Skin of body (tissue), 2 donors: Measurements from ENCODE around the gene COL4A5. TPM values are rescaled to one million over a fixed set of nuclear protein-coding genes. Genes with fewer than 3 reads are reported as not detected.

ENCODE experiments used
- DNase-seq: peaks from one replicate; lab custom pipeline; 2025; lab: John Stamatoyannopoulos, UW
- total RNA-seq: library from RNA; depleted of rRNA; stranded (reverse); fragments of >200 nt; gene quantifications from one replicate; pipeline ENCODE4 v1.2.3, GENCODE V29; 2014

COL4A5 gene
- total RNA-seq, 1 donor from 2014 or later = 76.4 TPM

- no peak for DNase-seq
Observed at GRCh38 chrX:108641589-108642272, 202.1 kb downstream of the COL4A5 start.

- no peak for DNase-seq
Observed at GRCh38 chrX:108642273-108642628, 202.6 kb downstream of the COL4A5 start.

GRCh38 chrX:108664701-108665100 lies 225.1 kb downstream of the COL4A5 start:
- DNase-seq = no peak

GRCh38 chrX:108666101-108666500 lies 226.5 kb downstream of the COL4A5 start:
- no peak for DNase-seq

DNA sequence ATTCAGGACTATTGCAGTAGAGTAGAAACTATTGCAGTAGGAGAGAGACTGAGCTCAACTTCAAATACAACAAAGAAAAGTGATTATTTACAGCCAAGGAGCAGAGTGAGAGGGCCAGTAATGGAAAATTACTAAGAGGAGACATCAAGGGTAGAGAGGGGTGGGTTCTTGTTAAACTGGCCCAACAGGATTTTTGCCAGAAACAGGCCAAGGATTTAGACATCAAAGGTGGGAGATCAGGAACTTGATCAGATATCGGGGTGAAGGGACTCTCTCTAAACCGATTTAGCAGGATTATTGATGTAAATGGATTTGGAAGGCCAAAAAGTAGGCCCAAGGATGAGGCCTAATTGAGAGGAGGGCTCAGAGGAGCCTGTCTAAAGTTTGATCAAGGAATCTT lies 231.9 kb downstream of the COL4A5 start:
- DNase-seq = no peak

DNA sequence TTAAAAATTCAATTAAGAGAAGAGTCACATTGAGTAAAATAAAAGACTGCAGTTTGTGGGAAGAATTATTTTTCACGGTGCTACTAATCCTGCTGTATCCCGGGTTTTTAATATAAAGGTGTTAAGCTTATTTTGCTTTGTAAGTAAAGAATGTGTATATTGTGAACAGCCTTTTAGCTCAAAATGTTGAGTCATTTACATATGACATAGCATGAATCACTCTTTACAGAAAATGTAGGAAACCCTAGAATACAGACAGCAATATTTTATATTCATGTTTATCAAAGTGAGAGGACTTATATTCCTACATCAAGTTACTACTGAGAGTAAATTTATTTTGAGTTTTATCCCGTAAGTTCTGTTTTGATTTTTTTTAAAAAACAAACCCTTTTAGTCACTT lies 257.1 kb downstream of the COL4A5 start:
- DNase-seq = no peak

GRCh38 chrX:108699368-108699767 lies 259.7 kb downstream of the COL4A5 start:
- DNase-seq = peak; percentile 1

DNA sequence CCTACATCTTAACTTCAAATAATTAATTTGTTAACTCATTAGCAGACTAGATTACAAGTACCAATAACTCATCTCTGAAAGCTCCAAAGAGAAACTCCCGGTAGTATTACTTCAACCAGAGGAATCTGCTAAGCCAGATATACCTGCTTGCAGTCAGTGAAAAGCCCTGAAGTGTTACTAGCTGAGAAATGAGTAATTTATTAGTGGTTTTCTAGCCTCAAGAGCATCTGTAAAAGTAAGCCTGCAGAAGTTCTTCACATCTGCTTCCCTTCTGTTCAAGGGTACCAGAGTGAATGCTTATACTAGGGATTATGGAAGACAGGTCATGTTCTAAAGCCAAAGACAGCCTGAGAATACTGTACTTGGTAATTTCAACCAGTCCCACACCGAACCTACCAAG lies 262.0 kb downstream of the COL4A5 start:
- no peak for DNase-seq

DNA sequence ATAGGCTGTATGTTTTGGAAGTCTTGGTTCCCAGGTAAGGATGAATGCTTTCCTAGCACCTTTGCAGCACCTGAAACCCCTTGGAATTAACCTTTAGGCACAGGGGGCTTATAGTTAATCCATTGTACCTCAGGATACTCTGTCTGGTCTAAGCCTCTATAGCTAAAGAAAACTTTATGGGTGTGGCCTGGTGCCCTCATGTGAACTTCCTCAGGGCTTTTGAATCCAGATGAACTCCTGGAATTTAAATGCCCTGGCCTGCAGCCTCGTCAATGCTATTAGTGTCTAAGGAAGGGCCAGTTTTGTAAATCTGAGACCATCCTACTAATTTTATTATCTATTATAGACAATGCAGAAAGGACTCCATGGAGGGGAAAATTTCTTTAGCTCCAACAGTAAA lies 262.9 kb downstream of the COL4A5 start:
- no peak for DNase-seq

- no peak for DNase-seq
Observed at GRCh38 chrX:108704839-108705238, 265.2 kb downstream of the COL4A5 start.

DNA sequence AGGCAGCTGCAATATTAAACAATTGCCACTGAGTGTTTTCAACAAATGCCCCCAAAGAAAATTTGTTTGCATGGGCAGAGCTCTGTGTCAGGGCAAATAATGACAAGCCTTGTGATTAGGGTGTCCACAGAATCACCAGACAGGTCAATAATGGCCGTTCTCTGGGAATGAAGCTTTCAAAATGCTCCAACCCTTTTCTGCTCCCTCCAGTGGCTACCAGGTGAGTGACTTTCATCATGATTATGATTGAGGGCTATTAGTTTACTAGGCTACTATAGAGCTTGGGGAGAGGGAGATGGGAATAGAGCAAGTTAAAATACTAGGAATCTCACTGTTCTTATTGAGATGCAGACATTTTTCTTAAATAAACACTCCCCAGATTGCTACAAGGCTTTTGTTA lies 273.2 kb downstream of the COL4A5 start:
- no peak for DNase-seq

DNA sequence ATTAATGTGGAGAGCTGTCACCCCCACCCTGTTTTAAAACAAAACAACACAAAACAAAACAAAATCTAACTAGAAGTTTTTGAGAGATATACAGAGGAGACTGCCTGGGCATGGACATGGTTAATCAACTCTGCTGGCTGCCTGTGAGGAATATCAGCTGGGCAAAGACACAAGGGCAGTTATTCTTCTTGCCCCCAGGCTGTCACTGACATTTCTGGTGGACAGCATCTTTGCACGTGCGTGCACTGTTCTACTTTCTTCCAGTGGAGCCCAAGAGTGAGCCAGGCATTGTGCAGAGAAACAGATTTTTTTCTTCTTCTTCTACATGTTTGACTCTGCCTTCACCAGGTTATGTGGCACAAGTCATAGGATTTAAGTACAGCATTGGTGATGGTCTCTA lies 282.9 kb downstream of the COL4A5 start:
- DNase-seq = no peak

GRCh38 chrX:108726748-108727147 lies 287.1 kb downstream of the COL4A5 start:
- DNase-seq = no peak

GRCh38 chrX:108731153-108731552 lies 291.5 kb downstream of the COL4A5 start:
- no peak for DNase-seq

DNA sequence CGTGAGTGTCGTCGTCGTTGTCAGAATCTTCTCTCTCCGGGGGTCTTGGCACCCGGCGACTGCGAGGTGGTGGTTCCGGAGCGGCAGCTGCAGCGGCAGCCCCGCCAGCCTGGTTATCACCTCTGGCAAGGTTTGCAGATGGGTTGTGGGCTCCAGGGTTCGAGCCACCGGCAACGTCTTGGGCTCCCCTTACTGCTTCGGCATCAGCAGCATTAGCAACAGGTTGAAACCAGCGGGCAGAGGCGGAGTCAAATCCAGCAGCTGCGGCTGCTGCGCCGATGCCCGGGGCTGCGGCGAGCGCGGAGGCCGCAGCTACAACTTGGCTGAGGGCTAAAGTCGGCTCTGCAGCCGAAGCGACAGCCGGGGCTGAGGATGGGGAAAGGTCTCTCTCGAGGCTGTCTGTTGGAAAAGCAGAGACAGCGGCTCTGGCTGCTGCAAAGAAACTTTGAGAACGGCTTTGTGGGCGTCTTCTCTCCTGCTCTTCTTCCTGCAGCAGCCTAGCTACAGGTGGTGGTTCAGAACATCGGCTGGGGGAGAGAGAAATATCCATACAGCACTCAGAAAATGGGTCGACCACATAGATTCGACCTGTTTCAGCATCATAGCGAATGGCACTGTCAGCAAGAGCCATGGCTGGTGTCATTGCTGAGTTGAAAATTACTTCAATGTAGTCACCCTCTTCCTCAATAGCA lies 293.1 kb downstream of the COL4A5 start:
- DNase-seq = no peak

DNA sequence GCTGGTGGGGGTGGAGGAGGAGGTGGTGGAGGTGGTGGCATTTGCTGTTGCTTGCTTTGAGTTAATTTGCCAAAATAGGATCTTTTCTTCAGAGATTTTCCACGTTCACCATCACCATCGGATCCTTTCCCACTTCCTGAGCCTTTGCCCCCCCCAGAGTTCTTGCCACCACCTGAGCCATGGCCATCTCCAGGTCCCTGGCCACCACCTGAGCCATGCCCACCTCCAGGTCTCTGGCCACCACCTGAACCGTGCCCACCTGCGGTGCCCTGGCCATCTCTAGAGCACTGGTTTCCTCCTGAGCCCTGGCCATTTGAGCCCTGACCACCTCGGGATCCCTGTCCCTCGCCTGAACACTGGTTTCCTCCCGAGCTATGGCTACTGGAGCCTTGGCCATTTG lies 294.8 kb downstream of the COL4A5 start:
- DNase-seq = no peak

DNA sequence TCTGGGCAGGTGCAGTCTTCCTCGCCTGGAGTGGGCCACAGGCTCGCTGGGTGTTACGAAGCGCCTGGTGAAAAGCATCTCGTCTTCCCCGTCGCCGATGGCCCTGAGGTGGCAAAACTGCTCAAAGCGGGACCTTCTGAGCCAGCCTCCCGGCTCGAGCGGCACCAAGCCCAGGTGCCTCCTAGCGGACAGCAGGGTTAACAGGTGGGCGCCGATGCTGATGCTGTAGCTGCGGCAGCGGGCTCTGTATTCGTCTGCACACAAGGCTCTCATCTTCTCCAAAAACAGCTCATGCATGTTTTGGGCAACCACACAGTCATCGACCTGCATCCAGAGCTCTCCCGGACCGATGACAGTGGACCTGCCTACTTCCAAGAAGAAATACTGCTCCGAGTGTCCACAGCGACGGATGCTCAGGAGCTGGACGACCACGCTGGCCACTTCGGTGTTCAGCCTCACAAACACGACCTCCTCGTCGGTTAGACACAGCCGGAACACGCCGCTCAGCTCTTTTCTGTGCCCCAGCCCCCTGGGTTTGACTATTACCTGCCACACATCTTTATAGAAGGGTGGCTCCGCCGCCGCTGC lies 295.5 kb downstream of the COL4A5 start:
- no peak for DNase-seq

DNA sequence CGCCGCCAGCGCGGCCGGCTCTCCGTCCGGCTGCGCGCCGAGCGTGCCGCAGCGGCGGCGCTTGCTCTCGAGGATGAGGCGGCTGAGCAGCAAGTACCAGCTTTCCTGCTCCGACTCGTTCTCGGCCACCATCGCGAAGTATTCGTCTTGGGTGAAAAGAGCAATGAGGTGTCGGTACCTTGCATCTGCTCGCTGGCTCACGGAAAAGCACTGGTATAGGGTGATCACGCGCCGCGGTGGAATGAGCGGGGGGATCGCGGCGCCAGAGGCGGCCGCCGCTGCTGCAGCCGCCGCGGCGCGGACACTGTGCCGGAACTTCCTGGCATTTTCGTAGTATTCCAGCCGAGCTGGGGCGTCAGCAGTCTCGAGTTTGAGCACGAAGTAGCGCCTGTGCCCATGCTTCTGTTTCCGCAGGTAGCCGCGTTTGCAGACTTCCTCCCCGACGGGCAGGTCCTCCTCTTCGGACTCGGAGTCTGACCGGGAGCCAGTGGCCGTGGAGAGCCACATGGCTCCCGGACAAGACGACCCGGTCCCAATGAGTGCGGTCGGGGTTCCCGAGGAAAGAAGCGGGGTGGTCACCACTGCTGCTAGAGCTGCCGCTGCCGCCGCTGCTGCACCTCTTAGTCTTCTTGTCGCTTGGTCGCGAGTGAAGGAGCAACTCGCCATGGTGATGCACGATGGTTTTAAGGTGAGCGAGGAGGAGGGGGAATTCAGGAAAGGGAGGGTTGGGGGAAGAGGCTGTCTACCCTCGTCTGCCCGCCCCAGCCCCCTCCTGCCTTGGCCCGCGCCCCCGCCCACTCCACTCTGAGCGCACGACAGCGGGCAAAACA lies 296.3 kb downstream of the COL4A5 start:
- DNase-seq = no peak

GRCh38 chrX:108736509-108737479 lies 297.2 kb downstream of the COL4A5 start, which contains the start of gene IRS4:
IRS4 (minus strand) TSS chrX:108736563.
- no peak for DNase-seq

DNA sequence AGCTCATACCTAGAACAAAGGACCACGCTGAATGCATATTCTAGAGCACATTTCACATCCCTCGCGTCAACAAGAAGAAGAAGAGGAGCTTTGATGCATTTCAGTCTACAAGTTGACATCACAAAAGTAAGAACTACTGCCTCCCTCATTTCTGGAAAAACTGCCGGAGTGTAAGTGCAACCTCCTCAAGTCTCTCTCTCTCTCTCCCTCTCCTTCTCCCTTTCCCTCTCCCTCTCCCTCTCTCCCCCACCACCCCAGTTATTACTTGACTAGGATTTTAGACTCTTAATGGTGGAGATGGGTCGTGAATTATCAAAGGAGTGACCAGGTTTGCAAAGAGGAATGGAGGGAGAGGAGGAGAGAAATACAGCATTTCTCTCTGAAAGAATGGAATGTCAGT lies 298.1 kb downstream of the COL4A5 start:
- no peak for DNase-seq

- no peak for DNase-seq
Observed at GRCh38 chrX:108740299-108740774, 300.7 kb downstream of the COL4A5 start.
